Calu3 (cell line): ENCODE results near the gene COBLL1. TPM values are rescaled to one million over a fixed set of nuclear protein-coding genes. Genes with fewer than 3 reads are reported as not detected.

Experiments used
- BruUV-seq: library from RNA; stranded (reverse); fragments of 400-500 nt; replicated peaks from 2 replicates; lab custom pipeline; 2021; lab: Mats Ljungman, UMichigan
- CTCF ChIA-PET: fragments of 300-600 bp; sonication (Branson Sonifier 250); formaldehyde crosslinking; loops from one replicate; lab custom pipeline; 2022; ENCODE audit warnings: antibody characterized with exemption; lab: Charles Lee
- DNase-seq: peaks from one replicate; pipeline ENCODE4 v3.0.0; 2022
- H3K27ac Mint-ChIP-seq: one replicate; pipeline ENCODE4 v1.8.0; 2022; ENCODE audit warnings: mixed read lengths; ENCODE audit not compliant: unreplicated experiment
- H3K27me3 Mint-ChIP-seq: one replicate; pipeline ENCODE4 v1.8.0; 2022; ENCODE audit warnings: mixed read lengths; ENCODE audit not compliant: unreplicated experiment
- H3K36me3 Mint-ChIP-seq: one replicate; pipeline ENCODE4 v1.8.0; 2022; ENCODE audit warnings: mild to moderate bottlenecking, moderate library complexity, mixed read lengths; ENCODE audit not compliant: insufficient read depth, unreplicated experiment
- H3K4me1 Mint-ChIP-seq: one replicate; pipeline ENCODE4 v1.8.0; 2022; ENCODE audit warnings: mild to moderate bottlenecking, low read depth, mixed read lengths; ENCODE audit not compliant: unreplicated experiment
- H3K4me3 Mint-ChIP-seq: one replicate; pipeline ENCODE4 v1.8.0; 2022; ENCODE audit warnings: mild to moderate bottlenecking, low read depth, moderate library complexity, mixed read lengths; ENCODE audit not compliant: unreplicated experiment
- H3K9me3 Mint-ChIP-seq: one replicate; pipeline ENCODE4 v1.8.0; 2022; ENCODE audit warnings: low read depth, mixed read lengths; ENCODE audit not compliant: unreplicated experiment
- intact Hi-C: fragments of 100-400 bp; cut with micrococcal nuclease; formaldehyde crosslinking; loops from one replicate; pipeline ENCODE4 v1.10.0; 2022; ENCODE audit not compliant: unreplicated experiment
- total RNA-seq: library from RNA; stranded (reverse); gene quantifications from 2 replicates; pipeline ENCODE4 v1.2.3, GENCODE V29; 2022
- TF ChIP-seq, protein P1 (sequence below): fragments of 200-600 bp; IDR thresholded peaks from one replicate; pipeline ENCODE4 v1.8.0; 2022; ENCODE audit warnings: antibody characterized with exemption; ENCODE audit not compliant: unreplicated experiment

The COBLL1 gene
- total RNA-seq, 1 experiment from 2014 or later = 44.9 TPM

GRCh38 chr2:164642268-164642667 is 199.4 kb downstream of the COBLL1 start:
- intact Hi-C loops = no loop called here
- Mint-ChIP-seq H3K9me3 (no peaks in the 10 kb centered on the region), H3K27me3 (no peaks in the 10 kb centered on the region), H3K4me1 (no peaks in the 10 kb centered on the region), H3K4me3 (no peak overlapping the region), H3K27ac (no peak overlapping the region), H3K36me3 (no peaks in the 10 kb centered on the region)
- DNase-seq = no peak
- CTCF ChIA-PET = no interaction called here
- no TSS peak for BruUV-seq
- TF ChIP-seq, protein P1, sequence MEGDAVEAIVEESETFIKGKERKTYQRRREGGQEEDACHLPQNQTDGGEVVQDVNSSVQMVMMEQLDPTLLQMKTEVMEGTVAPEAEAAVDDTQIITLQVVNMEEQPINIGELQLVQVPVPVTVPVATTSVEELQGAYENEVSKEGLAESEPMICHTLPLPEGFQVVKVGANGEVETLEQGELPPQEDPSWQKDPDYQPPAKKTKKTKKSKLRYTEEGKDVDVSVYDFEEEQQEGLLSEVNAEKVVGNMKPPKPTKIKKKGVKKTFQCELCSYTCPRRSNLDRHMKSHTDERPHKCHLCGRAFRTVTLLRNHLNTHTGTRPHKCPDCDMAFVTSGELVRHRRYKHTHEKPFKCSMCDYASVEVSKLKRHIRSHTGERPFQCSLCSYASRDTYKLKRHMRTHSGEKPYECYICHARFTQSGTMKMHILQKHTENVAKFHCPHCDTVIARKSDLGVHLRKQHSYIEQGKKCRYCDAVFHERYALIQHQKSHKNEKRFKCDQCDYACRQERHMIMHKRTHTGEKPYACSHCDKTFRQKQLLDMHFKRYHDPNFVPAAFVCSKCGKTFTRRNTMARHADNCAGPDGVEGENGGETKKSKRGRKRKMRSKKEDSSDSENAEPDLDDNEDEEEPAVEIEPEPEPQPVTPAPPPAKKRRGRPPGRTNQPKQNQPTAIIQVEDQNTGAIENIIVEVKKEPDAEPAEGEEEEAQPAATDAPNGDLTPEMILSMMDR = no peak

Other genes starting within 250 kb of the COBLL1 start
- 16.6 and 18.4 TPM in 2 replicates for gene GRB14, start 220.3 kb downstream of the COBLL1 start, total RNA-seq
- 0.57 and 1.6 TPM in 2 replicates for gene SLC38A11, start 113.7 kb upstream of the COBLL1 start, total RNA-seq